ENCODE data around the gene DERA.

GRCh38 chr12:15893260-15893659 is 17.9 kb upstream of the DERA start:
- TF ChIP-seq KLF1 (tag by site-specific recombination; IDR thresholded peaks at IDR 0.05) (no peak), ZNF48 (tag by site-specific recombination; IDR thresholded peaks at IDR 0.05) (no peak), ZNF274 (IDR thresholded peaks at IDR 0.05; ENCODE audit: low read length) (no peak), ZNF274 (tag by site-specific recombination; IDR thresholded peaks at IDR 0.05; ENCODE audit: borderline replicate concordance) (no peak), CTCF (tag by site-specific recombination; IDR thresholded peaks at IDR 0.05) (no peak), SCRT1 (tag by site-specific recombination; IDR thresholded peaks at IDR 0.05; ENCODE audit: borderline replicate concordance) (no peak), ZNF571 (tag by site-specific recombination; IDR thresholded peaks at IDR 0.05) (no peak), ZNF23 (tag by site-specific recombination; IDR thresholded peaks at IDR 0.05; ENCODE audit: borderline replicate concordance) (no peak), ZNF501 (tag by site-specific recombination; IDR thresholded peaks at IDR 0.05) (no peak), ZNF658 (tag by site-specific recombination; IDR thresholded peaks at IDR 0.05) (no peak), KLF16 (tag by site-specific recombination; IDR thresholded peaks at IDR 0.05) (no peak), ZBTB7A (tag by site-specific recombination; IDR thresholded peaks at IDR 0.05; ENCODE audit: low read depth) (no peak), PRDM2 (tag by site-specific recombination; IDR thresholded peaks at IDR 0.05; ENCODE audit: borderline replicate concordance) (no peak), ZNF404 (tag by site-specific recombination; IDR thresholded peaks at IDR 0.05) (no peak), ZNF157 (tag by site-specific recombination; IDR thresholded peaks at IDR 0.05) (no peak)

Data from HEK293 (cell line).